HepG2 (cell line): Measurements from ENCODE around the gene NFIC. TPM values are rescaled to one million over a fixed set of nuclear protein-coding genes. Genes with fewer than 3 reads are reported as not detected.

Experiments used
- HMGXB3 ChIP-seq: sonication (generic); formaldehyde crosslinking; IDR thresholded peaks from 2 replicates; pipeline ENCODE4 v1.4.0; 2020; ENCODE audit warnings: missing genetic modification reagents, borderline replicate concordance
- KAT7 ChIP-seq: IDR thresholded peaks from 2 replicates; pipeline ENCODE4 v1.6.1; 2018; ENCODE audit warnings: borderline replicate concordance, missing compliant biosample characterization
- KDM5A ChIP-seq: fragments of 200-600 bp; sonication (generic); IDR thresholded peaks from 2 replicates; pipeline ENCODE4 v1.7.0; 2018; ENCODE audit warnings: antibody characterized with exemption, mild to moderate bottlenecking, low read length, borderline replicate concordance
- NCOA2 ChIP-seq: sonication (generic); formaldehyde crosslinking; IDR thresholded peaks from 2 replicates; pipeline ENCODE4 v1.8.0; 2022; ENCODE audit warnings: inconsistent platforms
- POLR2A ChIP-seq, 2 experiments: IDR thresholded peaks; 2 replicates each; pipeline ENCODE4 v1.6.1; 2011; ENCODE audit warnings: low read depth in 2 of 2, low read length in 2 of 2, mild to moderate bottlenecking in 1 of 2, moderate library complexity in 1 of 2; ENCODE audit not compliant: insufficient read depth in 1 of 2
- PTBP1 ChIP-seq: fragments of 200-400 bp; formaldehyde crosslinking; IDR thresholded peaks from 2 replicates; pipeline ENCODE4 v1.6.1; 2018; ENCODE audit warnings: low read length, low read depth; ENCODE audit not compliant: poor library complexity, severe bottlenecking
- ZBTB34 ChIP-seq: sonication (generic); formaldehyde crosslinking; IDR thresholded peaks from 2 replicates; pipeline ENCODE4 v1.8.0; 2022; ENCODE audit warnings: mild to moderate bottlenecking, missing genetic modification reagents
- ZNF776 ChIP-seq: sonication (generic); formaldehyde crosslinking; IDR thresholded peaks from 2 replicates; pipeline ENCODE4 v1.4.0; 2020; ENCODE audit warnings: mild to moderate bottlenecking, missing genetic modification reagents
- ZSCAN21 ChIP-seq: sonication (generic); formaldehyde crosslinking; IDR thresholded peaks from 2 replicates; pipeline ENCODE4 v1.8.0; 2022; ENCODE audit warnings: mild to moderate bottlenecking, missing genetic modification reagents, moderate library complexity, borderline replicate concordance
- polyA plus RNA-seq, 8 experiments: library from polyadenylated mRNA; depleted of rRNA in 3 of 8; stranded (reverse) in 7 of 8; unstranded in 1 of 8; fragments of >200 nt; fragmentation: Illumina TruSeq in 4 of 8; extraction: Trizol in 4 of 8; gene quantifications; 2 replicates each; pipeline versions ENCODE4 v1.2.1 to v1.2.3, GENCODE V29; 2011 to 2016; ENCODE audit warnings: low read depth in 4 of 8, missing spikeins in 1 of 8, mixed read lengths in 1 of 8; ENCODE audit not compliant: insufficient read depth in 1 of 8
- total RNA-seq, 5 experiments: library from RNA; depleted of rRNA; stranded (reverse); fragments of >200 nt; fragmentation: Illumina TruSeq; extraction: Trizol; gene quantifications; 2 replicates each; pipeline ENCODE4 v1.2.3, GENCODE V29; 2016; ENCODE audit warnings: low read depth in 1 of 5
- TF ChIP-seq, protein P1 (sequence below): sonication (generic); formaldehyde crosslinking; conservative IDR thresholded peaks from 2 replicates; pipeline ENCODE4 v1.4.0; 2020; ENCODE audit warnings: mild to moderate bottlenecking, missing genetic modification reagents, moderate library complexity
- TF ChIP-seq, protein P2 (sequence below): sonication (generic); formaldehyde crosslinking; IDR thresholded peaks from 2 replicates; pipeline ENCODE4 v1.5.0; 2020; ENCODE audit warnings: missing genetic modification reagents, mild to moderate bottlenecking, borderline replicate concordance
- TF ChIP-seq, protein P3 (sequence below): sonication (generic); formaldehyde crosslinking; IDR thresholded peaks from 2 replicates; pipeline ENCODE4 v1.4.0; 2020; ENCODE audit warnings: missing genetic modification reagents, mild to moderate bottlenecking, borderline replicate concordance

Gene NFIC
- total and polyA plus RNA-seq, 2 of the 13 experiments (the other 11 are each of a cell fraction or from before 2014, with no cell fraction given): 1.3 to 2.5 TPM

DNA sequence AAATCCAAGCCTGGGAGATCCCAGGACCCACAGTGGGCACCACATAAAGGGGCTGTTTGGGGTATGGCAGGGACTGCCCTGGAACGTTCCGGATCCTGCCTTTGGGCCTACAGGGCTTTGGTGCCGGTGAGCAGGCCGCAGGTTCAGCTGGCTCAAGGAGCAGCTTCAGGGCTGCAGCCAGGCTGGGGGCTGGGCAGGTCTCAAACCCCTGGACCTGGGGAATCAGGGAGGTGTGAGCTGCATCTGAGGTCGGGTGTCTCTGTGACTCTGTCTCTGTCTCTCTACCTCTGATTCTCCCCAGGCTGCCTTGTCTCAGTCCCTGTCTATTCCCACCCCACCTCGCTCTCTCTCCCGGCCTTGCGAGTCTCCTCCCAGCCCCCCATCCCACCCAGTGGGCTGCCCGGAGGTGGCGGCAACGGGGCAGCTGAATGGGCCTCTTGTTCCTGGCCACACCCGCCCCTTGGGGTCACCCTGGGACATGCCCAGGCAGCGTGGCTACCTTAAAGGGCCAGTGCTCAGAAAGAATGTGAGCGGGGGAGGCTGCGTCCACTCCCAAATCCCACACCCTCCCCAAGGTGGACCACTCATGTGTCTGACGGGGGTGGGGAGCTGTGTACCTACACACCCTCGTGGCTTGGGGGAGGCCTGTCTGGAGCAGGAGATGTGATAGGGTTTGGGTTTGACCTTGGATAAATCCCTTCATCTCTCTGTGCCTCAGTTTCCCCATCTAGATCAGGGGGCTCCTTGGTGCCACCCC is 31.1 kb downstream of the NFIC start (continued):
- TF ChIP-seq HMGXB3 (no peak), ZSCAN21 (CRISPR knock-in tag) (peak; percentile 63; the same call in 1 of the 2 replicates), ZNF776 (CRISPR knock-in tag) (no peak), POLR2A (IDR thresholded peaks at IDR 0.05; ENCODE audit: insufficient read depth in 1 of 2, low read depth in 2 of 2, low read length in 2 of 2) (peak; percentile 67 to 76; a peak in 3 of 4 replicates), PTBP1 (peak; percentile 60), KAT7 (peak; percentile 80), KDM5A (no peak), NCOA2 (peak; percentile 92), ZBTB34 (no peak)
- TF ChIP-seq, protein P1, sequence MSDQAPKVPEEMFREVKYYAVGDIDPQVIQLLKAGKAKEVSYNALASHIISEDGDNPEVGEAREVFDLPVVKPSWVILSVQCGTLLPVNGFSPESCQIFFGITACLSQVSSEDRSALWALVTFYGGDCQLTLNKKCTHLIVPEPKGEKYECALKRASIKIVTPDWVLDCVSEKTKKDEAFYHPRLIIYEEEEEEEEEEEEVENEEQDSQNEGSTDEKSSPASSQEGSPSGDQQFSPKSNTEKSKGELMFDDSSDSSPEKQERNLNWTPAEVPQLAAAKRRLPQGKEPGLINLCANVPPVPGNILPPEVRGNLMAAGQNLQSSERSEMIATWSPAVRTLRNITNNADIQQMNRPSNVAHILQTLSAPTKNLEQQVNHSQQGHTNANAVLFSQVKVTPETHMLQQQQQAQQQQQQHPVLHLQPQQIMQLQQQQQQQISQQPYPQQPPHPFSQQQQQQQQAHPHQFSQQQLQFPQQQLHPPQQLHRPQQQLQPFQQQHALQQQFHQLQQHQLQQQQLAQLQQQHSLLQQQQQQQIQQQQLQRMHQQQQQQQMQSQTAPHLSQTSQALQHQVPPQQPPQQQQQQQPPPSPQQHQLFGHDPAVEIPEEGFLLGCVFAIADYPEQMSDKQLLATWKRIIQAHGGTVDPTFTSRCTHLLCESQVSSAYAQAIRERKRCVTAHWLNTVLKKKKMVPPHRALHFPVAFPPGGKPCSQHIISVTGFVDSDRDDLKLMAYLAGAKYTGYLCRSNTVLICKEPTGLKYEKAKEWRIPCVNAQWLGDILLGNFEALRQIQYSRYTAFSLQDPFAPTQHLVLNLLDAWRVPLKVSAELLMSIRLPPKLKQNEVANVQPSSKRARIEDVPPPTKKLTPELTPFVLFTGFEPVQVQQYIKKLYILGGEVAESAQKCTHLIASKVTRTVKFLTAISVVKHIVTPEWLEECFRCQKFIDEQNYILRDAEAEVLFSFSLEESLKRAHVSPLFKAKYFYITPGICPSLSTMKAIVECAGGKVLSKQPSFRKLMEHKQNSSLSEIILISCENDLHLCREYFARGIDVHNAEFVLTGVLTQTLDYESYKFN (CRISPR knock-in tag): peak; percentile 78
- TF ChIP-seq, protein P2, sequence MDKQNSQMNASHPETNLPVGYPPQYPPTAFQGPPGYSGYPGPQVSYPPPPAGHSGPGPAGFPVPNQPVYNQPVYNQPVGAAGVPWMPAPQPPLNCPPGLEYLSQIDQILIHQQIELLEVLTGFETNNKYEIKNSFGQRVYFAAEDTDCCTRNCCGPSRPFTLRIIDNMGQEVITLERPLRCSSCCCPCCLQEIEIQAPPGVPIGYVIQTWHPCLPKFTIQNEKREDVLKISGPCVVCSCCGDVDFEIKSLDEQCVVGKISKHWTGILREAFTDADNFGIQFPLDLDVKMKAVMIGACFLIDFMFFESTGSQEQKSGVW (CRISPR knock-in tag): no peak
- TF ChIP-seq, protein P3, sequence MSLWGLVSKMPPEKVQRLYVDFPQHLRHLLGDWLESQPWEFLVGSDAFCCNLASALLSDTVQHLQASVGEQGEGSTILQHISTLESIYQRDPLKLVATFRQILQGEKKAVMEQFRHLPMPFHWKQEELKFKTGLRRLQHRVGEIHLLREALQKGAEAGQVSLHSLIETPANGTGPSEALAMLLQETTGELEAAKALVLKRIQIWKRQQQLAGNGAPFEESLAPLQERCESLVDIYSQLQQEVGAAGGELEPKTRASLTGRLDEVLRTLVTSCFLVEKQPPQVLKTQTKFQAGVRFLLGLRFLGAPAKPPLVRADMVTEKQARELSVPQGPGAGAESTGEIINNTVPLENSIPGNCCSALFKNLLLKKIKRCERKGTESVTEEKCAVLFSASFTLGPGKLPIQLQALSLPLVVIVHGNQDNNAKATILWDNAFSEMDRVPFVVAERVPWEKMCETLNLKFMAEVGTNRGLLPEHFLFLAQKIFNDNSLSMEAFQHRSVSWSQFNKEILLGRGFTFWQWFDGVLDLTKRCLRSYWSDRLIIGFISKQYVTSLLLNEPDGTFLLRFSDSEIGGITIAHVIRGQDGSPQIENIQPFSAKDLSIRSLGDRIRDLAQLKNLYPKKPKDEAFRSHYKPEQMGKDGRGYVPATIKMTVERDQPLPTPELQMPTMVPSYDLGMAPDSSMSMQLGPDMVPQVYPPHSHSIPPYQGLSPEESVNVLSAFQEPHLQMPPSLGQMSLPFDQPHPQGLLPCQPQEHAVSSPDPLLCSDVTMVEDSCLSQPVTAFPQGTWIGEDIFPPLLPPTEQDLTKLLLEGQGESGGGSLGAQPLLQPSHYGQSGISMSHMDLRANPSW: no peak
